ENCODE measurements around the gene ITGB3BP. TPM values are rescaled to one million over a fixed set of nuclear protein-coding genes. Genes with fewer than 3 reads are reported as not detected.

Gene ITGB3BP
- total and polyA plus RNA-seq, 2 of the 4 experiments (the other 2 are of a cell fraction): 8.1 to 11.9 TPM

DNA sequence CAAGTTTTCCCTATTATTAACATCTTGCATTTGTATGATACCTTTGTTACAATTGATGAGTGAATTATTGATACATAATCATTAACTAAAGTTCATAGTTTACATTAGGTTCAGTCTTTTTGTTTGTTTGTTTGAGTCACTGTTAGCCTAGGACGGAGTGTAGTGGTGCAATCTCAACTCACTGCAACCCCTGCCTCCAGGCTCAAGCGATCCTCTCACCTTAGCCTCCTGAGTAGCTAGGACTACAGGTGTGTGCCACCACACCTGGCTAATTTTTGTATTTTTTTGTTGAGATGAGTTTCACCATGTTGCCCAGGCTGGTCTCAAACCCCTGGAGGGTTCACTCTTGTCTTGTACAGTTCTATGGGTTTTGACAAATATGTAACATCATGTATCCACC lies 36.3 kb upstream of the ITGB3BP start:
- in situ Hi-C loops (cut with MboI; ENCODE audit: low sequenced_read_pairs) (no loop called here), dilution Hi-C loops (cut with HindIII; ENCODE audit: low sequenced_read_pairs, unreplicated experiment) (no loop called here), intact Hi-C loops (cut with micrococcal nuclease) (no loop called here)
- no peak for ATAC-seq (ENCODE audit: low read depth)
- CTCF ChIA-PET: interaction anchor here (0.6 kb wide), 3 partner anchors 11 to 238 kb away, joined by 3 to 4 read pairs (median 3); no protein-coding TSS in a partner anchor
- H3K9me3 ChIP-seq (ENCODE audit: control insufficient read depth, insufficient read depth, low read length): no peaks in the 10 kb centered on the region
- H3K9me1 ChIP-seq (ENCODE audit: insufficient read depth, low read length): no peaks in the 10 kb centered on the region; the same call in 1 of the 2 replicates
- H2BK120ac ChIP-seq (ENCODE audit: low read depth, low read length): no peak overlapping the region
- no peaks in the 10 kb centered on the region for H3K36me3 ChIP-seq (ENCODE audit: control insufficient read depth, insufficient read depth, low read length)
- no peaks in the 10 kb centered on the region for H3K79me1 ChIP-seq (ENCODE audit: low read depth in 1 of 2, low read length in 2 of 2)
- H4K91ac ChIP-seq (ENCODE audit: insufficient read depth, low read depth, low read length): no peak overlapping the region
- H4K5ac ChIP-seq (ENCODE audit: low read depth, low read length): no peak overlapping the region
- BruUV-seq (replicated peaks): no TSS peak
- H3K18ac ChIP-seq (ENCODE audit: low read depth, low read length): no peak overlapping the region
- no peaks in the 10 kb centered on the region for H3K27me3 ChIP-seq (ENCODE audit: control insufficient read depth, insufficient read depth, low read length)
- H2AK5ac ChIP-seq (ENCODE audit: low read depth, low read length): no peak overlapping the region
- POLR2A ChIA-PET (ENCODE audit: unreplicated experiment): no interaction called here
- H2BK5ac ChIP-seq (ENCODE audit: low read depth, low read length, poor library complexity, severe bottlenecking): no peak overlapping the region
- no peak for DNase-seq
- no peak overlapping the region for H3K4ac ChIP-seq (ENCODE audit: low read depth, low read length)
- no peak overlapping the region for H2BK15ac ChIP-seq (ENCODE audit: low read depth, low read length)
- H2AK9ac ChIP-seq (replicated peaks; ENCODE audit: low read depth, low read length, poor library complexity): no peak overlapping the region
- H3K56ac ChIP-seq (ENCODE audit: extremely low read depth, insufficient read depth, low read length): no peak overlapping the region
- no peak overlapping the region for H2AFZ ChIP-seq (replicated peaks; ENCODE audit: low read length, poor library complexity)
- WGBS, 2 experiments (ENCODE audit: extremely low coverage in 2 of 2, insufficient read length in 1 of 2): no CpG with 5 or more reads among the region's 2 CpGs
- no peak overlapping the region for H3K4me2 ChIP-seq (ENCODE audit: low read depth, low read length)
- H4K8ac ChIP-seq (ENCODE audit: low read depth in 2 of 2, low read length in 2 of 2): no peak overlapping the region
- H4K20me1 ChIP-seq (ENCODE audit: insufficient read depth, low read length): no peaks in the 10 kb centered on the region
- H3K27ac ChIP-seq (ENCODE audit: insufficient read depth, low read length): no peak overlapping the region
- H3K14ac ChIP-seq (replicated peaks; ENCODE audit: low read depth, low read length): no peak overlapping the region
- TF ChIP-seq, protein P1, sequence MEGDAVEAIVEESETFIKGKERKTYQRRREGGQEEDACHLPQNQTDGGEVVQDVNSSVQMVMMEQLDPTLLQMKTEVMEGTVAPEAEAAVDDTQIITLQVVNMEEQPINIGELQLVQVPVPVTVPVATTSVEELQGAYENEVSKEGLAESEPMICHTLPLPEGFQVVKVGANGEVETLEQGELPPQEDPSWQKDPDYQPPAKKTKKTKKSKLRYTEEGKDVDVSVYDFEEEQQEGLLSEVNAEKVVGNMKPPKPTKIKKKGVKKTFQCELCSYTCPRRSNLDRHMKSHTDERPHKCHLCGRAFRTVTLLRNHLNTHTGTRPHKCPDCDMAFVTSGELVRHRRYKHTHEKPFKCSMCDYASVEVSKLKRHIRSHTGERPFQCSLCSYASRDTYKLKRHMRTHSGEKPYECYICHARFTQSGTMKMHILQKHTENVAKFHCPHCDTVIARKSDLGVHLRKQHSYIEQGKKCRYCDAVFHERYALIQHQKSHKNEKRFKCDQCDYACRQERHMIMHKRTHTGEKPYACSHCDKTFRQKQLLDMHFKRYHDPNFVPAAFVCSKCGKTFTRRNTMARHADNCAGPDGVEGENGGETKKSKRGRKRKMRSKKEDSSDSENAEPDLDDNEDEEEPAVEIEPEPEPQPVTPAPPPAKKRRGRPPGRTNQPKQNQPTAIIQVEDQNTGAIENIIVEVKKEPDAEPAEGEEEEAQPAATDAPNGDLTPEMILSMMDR (conservative IDR thresholded peaks at IDR 0.05; ENCODE audit: low read depth, low read length): no peak
- TF ChIP-seq FOS (IDR thresholded peaks at IDR 0.05; ENCODE audit: low read depth, low read length) (no peak), POLR2A (IDR thresholded peaks at IDR 0.05; ENCODE audit: low read depth, low read length) (no peak), RAD21 (IDR thresholded peaks at IDR 0.05; ENCODE audit: low read length) (no peak), CEBPB (IDR thresholded peaks at IDR 0.05; ENCODE audit: low read depth, low read length) (no peak), MAZ (IDR thresholded peaks at IDR 0.05; ENCODE audit: borderline replicate concordance, low read depth, low read length) (no peak), CHD1 (IDR thresholded peaks at IDR 0.05; ENCODE audit: low read depth, low read length) (no peak), MAFK (IDR thresholded peaks at IDR 0.05; ENCODE audit: low read depth, low read length) (no peak), BHLHE40 (IDR thresholded peaks at IDR 0.05; ENCODE audit: low read depth, low read length) (no peak), RCOR1 (IDR thresholded peaks at IDR 0.05; ENCODE audit: insufficient replicate concordance, low read length) (no peak), RFX5 (IDR thresholded peaks at IDR 0.05; ENCODE audit: low read depth, low read length) (no peak), MXI1 (IDR thresholded peaks at IDR 0.05; ENCODE audit: borderline replicate concordance, low read depth, low read length) (no peak), NFE2L2 (IDR thresholded peaks at IDR 0.05; ENCODE audit: low read depth, low read length) (no peak), SMC3 (IDR thresholded peaks at IDR 0.05; ENCODE audit: low read depth, low read length) (no peak)
- TF ChIP-seq, protein P2, sequence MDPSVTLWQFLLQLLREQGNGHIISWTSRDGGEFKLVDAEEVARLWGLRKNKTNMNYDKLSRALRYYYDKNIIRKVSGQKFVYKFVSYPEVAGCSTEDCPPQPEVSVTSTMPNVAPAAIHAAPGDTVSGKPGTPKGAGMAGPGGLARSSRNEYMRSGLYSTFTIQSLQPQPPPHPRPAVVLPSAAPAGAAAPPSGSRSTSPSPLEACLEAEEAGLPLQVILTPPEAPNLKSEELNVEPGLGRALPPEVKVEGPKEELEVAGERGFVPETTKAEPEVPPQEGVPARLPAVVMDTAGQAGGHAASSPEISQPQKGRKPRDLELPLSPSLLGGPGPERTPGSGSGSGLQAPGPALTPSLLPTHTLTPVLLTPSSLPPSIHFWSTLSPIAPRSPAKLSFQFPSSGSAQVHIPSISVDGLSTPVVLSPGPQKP (IDR thresholded peaks at IDR 0.05; ENCODE audit: borderline replicate concordance, low read depth, low read length): no peak
- TF ChIP-seq, protein P3, sequence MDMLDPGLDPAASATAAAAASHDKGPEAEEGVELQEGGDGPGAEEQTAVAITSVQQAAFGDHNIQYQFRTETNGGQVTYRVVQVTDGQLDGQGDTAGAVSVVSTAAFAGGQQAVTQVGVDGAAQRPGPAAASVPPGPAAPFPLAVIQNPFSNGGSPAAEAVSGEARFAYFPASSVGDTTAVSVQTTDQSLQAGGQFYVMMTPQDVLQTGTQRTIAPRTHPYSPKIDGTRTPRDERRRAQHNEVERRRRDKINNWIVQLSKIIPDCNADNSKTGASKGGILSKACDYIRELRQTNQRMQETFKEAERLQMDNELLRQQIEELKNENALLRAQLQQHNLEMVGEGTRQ (IDR thresholded peaks at IDR 0.05; ENCODE audit: low read depth, low read length): no peak
- H3K9ac ChIP-seq (ENCODE audit: low read depth, low read length): no peak overlapping the region
- H3K4me3 ChIP-seq (ENCODE audit: insufficient read depth, low read depth, low read length): no peak overlapping the region
- H2BK20ac ChIP-seq (ENCODE audit: low read depth, low read length): no peak overlapping the region
- peaks cover 5% of the 10 kb centered on the region; the same call in 1 of the 2 replicates for H3K4me1 ChIP-seq (ENCODE audit: control insufficient read depth, insufficient read depth, low read length)
- no peak overlapping the region for H3K23ac ChIP-seq (ENCODE audit: low read depth, low read length)
